Suppressor macrophage (primary cell): ENCODE measurements around the gene ATXN7L2.

Experiments
- DNase-seq, 4 experiments: peaks; one replicate each; pipeline ENCODE4 v3.0.0-alpha.2; 2020 to 2022

ATXN7L2 gene

GRCh38 chr1:109499081-109499480 is 15.4 kb downstream of the ATXN7L2 start:
- DNase-seq: no peak

- DNase-seq: peak; percentile 40 to 76 (median 53)
Measured at GRCh38 chr1:109499661-109500536, 16.2 kb downstream of the ATXN7L2 start.

- peak in 3 of 4 experiments; percentile 10 to 31 (median 15) for DNase-seq
Measured at GRCh38 chr1:109500941-109501381, 17.3 kb downstream of the ATXN7L2 start.

- peak; percentile 68 to 85 (median 82) for DNase-seq
Measured at GRCh38 chr1:109501644-109502363, 18.1 kb downstream of the ATXN7L2 start.

- no peak for DNase-seq
Measured at GRCh38 chr1:109502364-109502851, 18.7 kb downstream of the ATXN7L2 start.

GRCh38 chr1:109503935-109504334 is 20.2 kb downstream of the ATXN7L2 start:
- DNase-seq: no peak

GRCh38 chr1:109504974-109505373 is 21.3 kb downstream of the ATXN7L2 start:
- DNase-seq: no peak

GRCh38 chr1:109508001-109508872 is 24.5 kb downstream of the ATXN7L2 start:
- no peak for DNase-seq

- DNase-seq: no peak
Measured at GRCh38 chr1:109508873-109509175, 25.1 kb downstream of the ATXN7L2 start.

GRCh38 chr1:109509176-109510134 is 25.8 kb downstream of the ATXN7L2 start, which contains the start of gene AMIGO1:
Gene AMIGO1, minus strand, starts transcription at chr1:109509727. Its CDS starts 815 bp downstream, at chr1:109508912.
- DNase-seq: peak; percentile 50 to 84 (median 64)

- DNase-seq: no peak
Measured at GRCh38 chr1:109513110-109513710, 29.5 kb downstream of the ATXN7L2 start.

- DNase-seq: no peak
Measured at GRCh38 chr1:109514846-109515245, 31.1 kb downstream of the ATXN7L2 start.

- DNase-seq: no peak
Measured at GRCh38 chr1:109516872-109517271, 33.2 kb downstream of the ATXN7L2 start.

- no peak for DNase-seq
Measured at GRCh38 chr1:109517337-109517736, 33.6 kb downstream of the ATXN7L2 start.

GRCh38 chr1:109521002-109521951 is 37.6 kb downstream of the ATXN7L2 start:
- no peak for DNase-seq

- no peak for DNase-seq
Measured at GRCh38 chr1:109522026-109522425, 38.3 kb downstream of the ATXN7L2 start.

- no peak for DNase-seq
Measured at GRCh38 chr1:109523706-109524105, 40.0 kb downstream of the ATXN7L2 start.

GRCh38 chr1:109527098-109527811 is 43.5 kb downstream of the ATXN7L2 start:
- DNase-seq: no peak
